Measurements from ENCODE around the gene MAP3K14.

MAP3K14 gene

GRCh38 chr17:45261577-45262515, 55.0 kb downstream of the MAP3K14 start, which contains the start of gene SPATA32:
SPATA32 (minus strand) TSS chr17:45262094; CDS start chr17:45262016, 78 bp downstream.
- no peak for TF ChIP-seq CTCF (IDR thresholded peaks at IDR 0.05; ENCODE audit: insufficient read depth, missing control alignments)
- DNase-seq (ENCODE audit: insufficient read length, low spot score) (no peak), FAIRE-seq (no peak)

GRCh38 chr17:45260204-45260783, 56.5 kb downstream of the MAP3K14 start:
- TF ChIP-seq CTCF (IDR thresholded peaks at IDR 0.05; ENCODE audit: insufficient read depth, missing control alignments): no peak
- DNase-seq (ENCODE audit: insufficient read length, low spot score): no peak
- FAIRE-seq: no peak

GRCh38 chr17:45258981-45259380, 57.8 kb downstream of the MAP3K14 start:
- no peak for TF ChIP-seq CTCF (IDR thresholded peaks at IDR 0.05; ENCODE audit: insufficient read depth, missing control alignments)
- DNase-seq (ENCODE audit: insufficient read length, low spot score): no peak
- no peak for FAIRE-seq

GRCh38 chr17:45257115-45257514, 59.7 kb downstream of the MAP3K14 start:
- TF ChIP-seq CTCF (IDR thresholded peaks at IDR 0.05; ENCODE audit: insufficient read depth, missing control alignments): no peak
- DNase-seq (ENCODE audit: insufficient read length, low spot score) (no peak), FAIRE-seq (no peak)

- no peak for TF ChIP-seq CTCF (IDR thresholded peaks at IDR 0.05; ENCODE audit: insufficient read depth, missing control alignments)
- DNase-seq (ENCODE audit: insufficient read length, low spot score): no peak
- FAIRE-seq: no peak
These were observed 60.5 kb downstream of the MAP3K14 start for GRCh38 chr17:45256114-45256966.

GRCh38 chr17:45255358-45255757, 61.5 kb downstream of the MAP3K14 start:
- no peak for FAIRE-seq
- no peak for TF ChIP-seq CTCF (IDR thresholded peaks at IDR 0.05; ENCODE audit: insufficient read depth, missing control alignments)
- no peak for DNase-seq (ENCODE audit: insufficient read length, low spot score)

All from D721Med (cell line).